Naive thymus-derived CD4-positive, alpha-beta T cell (primary cell): ENCODE results near the gene LAYN. TPM values are rescaled to one million over a fixed set of nuclear protein-coding genes. Genes with fewer than 3 reads are reported as not detected.

Source experiments
- ATAC-seq: fragments of 150-1000 bp; cut with Tn5 transposase; 2 replicates; pipeline ENCODE4 v1.10.0; 2021; ENCODE audit warnings: mild to moderate bottlenecking, moderate library complexity
- CTCF ChIA-PET: fragments of 350-600 bp; sonication (Branson Sonifier 250); formaldehyde crosslinking; loops from one replicate; lab custom pipeline; 2021; ENCODE audit warnings: antibody characterized with exemption; lab: Charles Lee
- POLR2A ChIA-PET: fragments of 350-600 bp; sonication (Branson Sonifier 250); formaldehyde crosslinking; loops from one replicate; lab custom pipeline; 2021; ENCODE audit warnings: antibody characterized with exemption, inconsistent platforms; lab: Charles Lee
- DNase-seq, 9 donors: peaks; one replicate each; pipeline versions ENCODE4 v3.0.0 to v3.0.0-alpha.2; 2020 to 2022; ENCODE audit warnings: mixed read lengths in 1 of 9
- H3K27ac ChIP-seq: one replicate; pipeline ENCODE4 v1.7.0; 2013; ENCODE audit warnings: mild to moderate bottlenecking, low read depth, low read length, moderate library complexity
- H3K27me3 ChIP-seq, 2 donors: one replicate each; pipeline ENCODE4 v1.7.0; 2013; ENCODE audit warnings: low read length in 2 of 2, mild to moderate bottlenecking in 2 of 2, moderate library complexity in 2 of 2; ENCODE audit not compliant: control insufficient read depth in 2 of 2, insufficient read depth in 2 of 2
- H3K36me3 ChIP-seq, 3 experiments: 1 replicate in 2 of 3; 2 replicates in 1 of 3; pipeline ENCODE4 v1.7.0; 2013; ENCODE audit warnings: low read length in 3 of 3, mild to moderate bottlenecking in 3 of 3, moderate library complexity in 1 of 3; ENCODE audit not compliant: insufficient read depth in 3 of 3, control insufficient read depth in 2 of 3
- H3K4me1 ChIP-seq, 2 donors: one replicate each; pipeline ENCODE4 v1.7.0; 2013; ENCODE audit warnings: low read length in 2 of 2, mild to moderate bottlenecking in 2 of 2, moderate library complexity in 1 of 2; ENCODE audit not compliant: control insufficient read depth in 2 of 2, insufficient read depth in 2 of 2
- H3K4me3 ChIP-seq: 2 replicates; pipeline ENCODE4 v1.7.0; 2013; ENCODE audit warnings: mild to moderate bottlenecking, low read length
- H3K9me3 ChIP-seq, 3 experiments: 1 replicate in 2 of 3; 2 replicates in 1 of 3; pipeline ENCODE4 v1.7.0; 2013; ENCODE audit warnings: low read length in 3 of 3; ENCODE audit not compliant: control insufficient read depth in 2 of 3
- H3K27ac Mint-ChIP-seq, 9 donors: one replicate each; pipeline ENCODE4 v1.8.0; 2020 to 2022; ENCODE audit warnings: mixed read lengths in 9 of 9, mild to moderate bottlenecking in 8 of 9, moderate library complexity in 5 of 9, inconsistent platforms in 2 of 9
- H3K27me3 Mint-ChIP-seq, 5 donors: one replicate each; pipeline ENCODE4 v1.8.0; 2021 to 2022; ENCODE audit warnings: mixed read lengths in 5 of 5, mild to moderate bottlenecking in 1 of 5
- H3K36me3 Mint-ChIP-seq, 5 donors: one replicate each; pipeline ENCODE4 v1.8.0; 2020 to 2022; ENCODE audit warnings: mixed read lengths in 5 of 5, mild to moderate bottlenecking in 3 of 5, inconsistent platforms in 1 of 5
- H3K4me1 Mint-ChIP-seq, 7 donors: one replicate each; pipeline ENCODE4 v1.8.0; 2020 to 2022; ENCODE audit warnings: mixed read lengths in 7 of 7, mild to moderate bottlenecking in 3 of 7, inconsistent platforms in 1 of 7
- H3K4me3 Mint-ChIP-seq, 10 donors: one replicate each; pipeline ENCODE4 v1.8.0; 2020 to 2022; ENCODE audit warnings: mild to moderate bottlenecking in 10 of 10, mixed read lengths in 10 of 10, moderate library complexity in 6 of 10, inconsistent platforms in 2 of 10
- H3K9me3 Mint-ChIP-seq, 11 donors: one replicate each; pipeline ENCODE4 v1.8.0; 2020 to 2022; ENCODE audit warnings: mixed read lengths in 11 of 11, mild to moderate bottlenecking in 4 of 11, inconsistent platforms in 1 of 11, moderate library complexity in 1 of 11
- intact Hi-C, 2 donors: fragments of 100-400 bp; cut with micrococcal nuclease; formaldehyde crosslinking; loops; one replicate each; pipeline ENCODE4 v1.15.1; 2023
- polyA plus RNA-seq, 2 donors: library from polyadenylated mRNA; unstranded; fragments of 300-500 nt; fragmentation: Illumina TruSeq; gene quantifications; one replicate each; pipeline ENCODE4 v1.2.3, GENCODE V29; 2021
- total RNA-seq, 6 experiments: library from RNA in 5 of 6; stranded (reverse) in 5 of 6; gene quantifications; 1 replicate in 5 of 6; 2 replicates in 1 of 6; pipeline ENCODE4 v1.2.3 and lab custom pipeline; 2021 to 2026

The LAYN gene
- total and polyA plus RNA-seq, 7 experiments from 2014 or later: 0.12 to 8.7 (median 0.62) TPM

- H3K27ac ChIP-seq: no peak overlapping the region
- H3K9me3 ChIP-seq: peaks cover 0 to 5% (median 0%) of the 10 kb centered on the region in 3 experiments
- H3K27me3 ChIP-seq: no peaks in the 10 kb centered on the region
- ChIA-PET POLR2A (no interaction called here), CTCF (no interaction called here)
- peaks cover 0 to 13% (median 6%) of the 10 kb centered on the region in 5 donors for H3K36me3 Mint-ChIP-seq
- no peak overlapping the region for H3K4me3 ChIP-seq
- H3K4me3 Mint-ChIP-seq: no peak overlapping the region
- ATAC-seq (no peak), DNase-seq (no peak)
- no peaks in the 10 kb centered on the region for H3K36me3 ChIP-seq
- intact Hi-C loops: no loop called here
- H3K4me1 ChIP-seq: no peaks in the 10 kb centered on the region
- peaks cover 0 to 17% (median 10%) of the 10 kb centered on the region in 11 donors for H3K9me3 Mint-ChIP-seq
- peaks cover 4 to 19% (median 10%) of the 10 kb centered on the region in 5 donors for H3K27me3 Mint-ChIP-seq
- H3K4me1 Mint-ChIP-seq: no peaks in the 10 kb centered on the region
- no peak overlapping the region for H3K27ac Mint-ChIP-seq
Measured at GRCh38 chr11:111555255-111555654, 14.7 kb downstream of the LAYN start.

GRCh38 chr11:111557425-111558111, 17.0 kb downstream of the LAYN start:
- Histone ChIP-seq H3K27ac (no peak overlapping the region), H3K27me3 (no peaks in the 10 kb centered on the region), H3K9me3 (peaks cover 0 to 5% (median 0%) of the 10 kb centered on the region in 3 experiments), H3K4me3 (no peak overlapping the region), H3K36me3 (no peaks in the 10 kb centered on the region), H3K4me1 (no peaks in the 10 kb centered on the region)
- Mint-ChIP-seq H3K4me3 (no peak overlapping the region), H3K36me3 (peaks cover 0 to 13% (median 6%) of the 10 kb centered on the region in 5 donors), H3K9me3 (peaks cover 0 to 17% (median 10%) of the 10 kb centered on the region in 11 donors), H3K27ac (peak overlapping the region in 1 of 9 donors; percentile 13), H3K4me1 (peaks cover 0 to 1% (median 0%) of the 10 kb centered on the region in 7 donors), H3K27me3 (peaks cover 0 to 9% (median 4%) of the 10 kb centered on the region in 5 donors)
- ATAC-seq: no peak
- DNase-seq: no peak
- CTCF ChIA-PET: no interaction called here
- POLR2A ChIA-PET: no interaction called here
- intact Hi-C loops: no loop called here

GRCh38 chr11:111559800-111560464, 19.4 kb downstream of the LAYN start:
- intact Hi-C loops: no loop called here
- Mint-ChIP-seq H3K4me3 (no peak overlapping the region), H3K9me3 (peaks cover 0 to 17% (median 10%) of the 10 kb centered on the region in 11 donors), H3K4me1 (peaks cover 0 to 1% (median 0%) of the 10 kb centered on the region in 7 donors), H3K27me3 (peaks cover 0 to 6% (median 4%) of the 10 kb centered on the region in 5 donors), H3K36me3 (peaks cover 0 to 13% (median 6%) of the 10 kb centered on the region in 5 donors), H3K27ac (no peak overlapping the region)
- ChIA-PET POLR2A (no interaction called here), CTCF (interaction anchor here (1.0 to 1.9 kb wide), 2 partner anchors 217 to 280 kb away, joined by 5 to 6 read pairs; no protein-coding TSS in a partner anchor)
- ATAC-seq (no peak), DNase-seq (no peak)
- no peaks in the 10 kb centered on the region for H3K4me1 ChIP-seq
- no peak overlapping the region for H3K27ac ChIP-seq
- H3K27me3 ChIP-seq: no peaks in the 10 kb centered on the region
- H3K4me3 ChIP-seq: no peak overlapping the region
- no peaks in the 10 kb centered on the region for H3K36me3 ChIP-seq
- peaks cover 0 to 5% (median 0%) of the 10 kb centered on the region in 3 experiments for H3K9me3 ChIP-seq

GRCh38 chr11:111560800-111561199, 20.3 kb downstream of the LAYN start:
- H3K27me3 ChIP-seq: no peaks in the 10 kb centered on the region
- no peak overlapping the region for H3K27ac ChIP-seq
- H3K27me3 Mint-ChIP-seq: peaks cover 0 to 6% (median 0%) of the 10 kb centered on the region in 5 donors
- no peak overlapping the region for H3K27ac Mint-ChIP-seq
- POLR2A ChIA-PET: interaction anchor here (0.7 kb wide), 1 partner anchor 287 kb away, joined by 3 read pairs; no protein-coding TSS in a partner anchor
- H3K9me3 Mint-ChIP-seq: peaks cover 0 to 10% (median 6%) of the 10 kb centered on the region in 11 donors
- H3K4me3 ChIP-seq: no peak overlapping the region
- H3K4me1 Mint-ChIP-seq: peaks cover 0 to 1% (median 0%) of the 10 kb centered on the region in 7 donors
- DNase-seq: no peak
- H3K4me1 ChIP-seq: no peaks in the 10 kb centered on the region
- peaks cover 0 to 5% (median 0%) of the 10 kb centered on the region in 3 experiments for H3K9me3 ChIP-seq
- H3K36me3 ChIP-seq: no peaks in the 10 kb centered on the region
- intact Hi-C loops: no loop called here
- no peak overlapping the region for H3K4me3 Mint-ChIP-seq
- CTCF ChIA-PET: interaction anchor here (1.0 to 1.9 kb wide), 3 partner anchors 216 to 282 kb away, joined by 5 to 7 read pairs (median 6); no protein-coding TSS in a partner anchor
- ATAC-seq: no peak
- peaks cover 0 to 9% (median 0%) of the 10 kb centered on the region in 5 donors for H3K36me3 Mint-ChIP-seq

GRCh38 chr11:111561306-111561705, 20.8 kb downstream of the LAYN start:
- Mint-ChIP-seq H3K36me3 (peaks cover 0 to 7% (median 0%) of the 10 kb centered on the region in 5 donors), H3K9me3 (peaks cover 0 to 7% (median 3%) of the 10 kb centered on the region in 11 donors), H3K4me3 (no peak overlapping the region), H3K4me1 (peaks cover 0 to 1% (median 0%) of the 10 kb centered on the region in 7 donors), H3K27ac (no peak overlapping the region), H3K27me3 (peaks cover 0 to 6% (median 0%) of the 10 kb centered on the region in 5 donors)
- Histone ChIP-seq H3K9me3 (peaks cover 0 to 1% (median 0%) of the 10 kb centered on the region in 3 experiments), H3K36me3 (no peaks in the 10 kb centered on the region), H3K4me1 (no peaks in the 10 kb centered on the region), H3K4me3 (no peak overlapping the region), H3K27ac (no peak overlapping the region), H3K27me3 (no peaks in the 10 kb centered on the region)
- POLR2A ChIA-PET: interaction anchor here (0.7 kb wide), 1 partner anchor 287 kb away, joined by 3 read pairs; no protein-coding TSS in a partner anchor
- DNase-seq (no peak), ATAC-seq (no peak)
- CTCF ChIA-PET: interaction anchor here (0.7 to 1.9 kb wide), 4 partner anchors 11 to 401 kb away, joined by 3 to 7 read pairs (median 4); no protein-coding TSS in a partner anchor
- intact Hi-C loops: no loop called here

- Mint-ChIP-seq H3K27me3 (peaks cover 0 to 6% (median 0%) of the 10 kb centered on the region in 5 donors), H3K27ac (no peak overlapping the region), H3K4me1 (peaks cover 0 to 1% (median 0%) of the 10 kb centered on the region in 7 donors), H3K9me3 (peaks cover 0 to 2% (median 0%) of the 10 kb centered on the region in 11 donors), H3K36me3 (peaks cover 0 to 4% (median 0%) of the 10 kb centered on the region in 5 donors), H3K4me3 (no peak overlapping the region)
- DNase-seq (no peak), ATAC-seq (no peak)
- CTCF ChIA-PET: interaction anchor here (0.7 to 2.4 kb wide), 4 partner anchors 10 to 400 kb away, joined by 3 to 9 read pairs (median 5); no protein-coding TSS in a partner anchor
- Histone ChIP-seq H3K27ac (no peak overlapping the region), H3K9me3 (no peaks in the 10 kb centered on the region), H3K4me1 (no peaks in the 10 kb centered on the region), H3K27me3 (no peaks in the 10 kb centered on the region), H3K4me3 (no peak overlapping the region), H3K36me3 (no peaks in the 10 kb centered on the region)
- POLR2A ChIA-PET: no interaction called here
- intact Hi-C loops: no loop called here
Measured at GRCh38 chr11:111561791-111562325, 21.3 kb downstream of the LAYN start.
